HAP-1 (cell line): ENCODE measurements around the gene PTPN3.
"Not testable (repeated sequence)": the region's sequence is repeated elsewhere in the genome, so short reads cannot be mapped to it uniquely, and the experiment has no call there.

Experiments used
- DNase-seq, 2 experiments: peaks; one replicate each; pipeline ENCODE4 v3.0.0-alpha.2; 2016 to 2020; ENCODE audit warnings: low spot score in 2 of 2
- H3K27me3 ChIP-seq: fragments of 250-450 bp; sonication (Bioruptor Pico); 2 replicates; pipeline ENCODE4 v1.5.1; 2020; ENCODE audit warnings: low read depth, mild to moderate bottlenecking, moderate library complexity
- H3K36me3 ChIP-seq: fragments of 250-450 bp; sonication (Bioruptor Pico); replicated peaks from 2 replicates; pipeline ENCODE4 v1.5.1; 2020; ENCODE audit warnings: mild to moderate bottlenecking
- H3K4me1 ChIP-seq: fragments of 250-450 bp; sonication (Bioruptor Pico); 2 replicates; pipeline ENCODE4 v1.5.1; 2020; ENCODE audit warnings: mild to moderate bottlenecking
- H3K4me3 ChIP-seq: fragments of 250-450 bp; sonication (Bioruptor Pico); 2 replicates; pipeline ENCODE4 v1.5.1; 2020; ENCODE audit warnings: mild to moderate bottlenecking, moderate library complexity
- H3K9me3 ChIP-seq: fragments of 250-450 bp; sonication (Bioruptor Pico); 2 replicates; pipeline ENCODE4 v1.5.1; 2020; ENCODE audit warnings: mild to moderate bottlenecking, moderate library complexity
- in situ Hi-C: fragments of 300-500 bp; cut with MboI; formaldehyde crosslinking; loops from 3 replicates; pipeline ENCODE4 v1.14.3; 2020; ENCODE audit warnings: low sequenced_read_pairs, inconsistent platforms, mixed read lengths

Gene PTPN3

GRCh38 chr9:109518621-109519335 is 20.7 kb upstream of the PTPN3 start:
- Histone ChIP-seq H3K9me3 (no peaks in the 10 kb centered on the region), H3K27me3 (peaks cover 3% of the 10 kb centered on the region; the same call in 1 of the 2 replicates), H3K36me3 (no peaks in the 10 kb centered on the region), H3K4me1 (no peaks in the 10 kb centered on the region), H3K4me3 (no peak overlapping the region)
- DNase-seq: no peak
- in situ Hi-C loops: no loop called here

- Histone ChIP-seq H3K4me3 (no peak overlapping the region), H3K9me3 (no peaks in the 10 kb centered on the region), H3K4me1 (no peaks in the 10 kb centered on the region), H3K27me3 (peaks cover 3% of the 10 kb centered on the region; the same call in 1 of the 2 replicates), H3K36me3 (no peaks in the 10 kb centered on the region)
- in situ Hi-C loops: no loop called here
- DNase-seq: no peak
Measured at GRCh38 chr9:109517901-109518377, 19.8 kb upstream of the PTPN3 start.

GRCh38 chr9:109513871-109514270 is 15.8 kb upstream of the PTPN3 start:
- no peak for DNase-seq
- Histone ChIP-seq H3K4me3 (no peak overlapping the region), H3K27me3 (peaks cover 3% of the 10 kb centered on the region; the same call in 1 of the 2 replicates), H3K9me3 (no peaks in the 10 kb centered on the region), H3K4me1 (no peaks in the 10 kb centered on the region), H3K36me3 (no peaks in the 10 kb centered on the region)
- in situ Hi-C loops: no loop called here

GRCh38 chr9:109512170-109512756 is 14.2 kb upstream of the PTPN3 start:
- peaks cover under 1% of the 10 kb centered on the region; the same call in 1 of the 2 replicates for H3K27me3 ChIP-seq
- H3K36me3 ChIP-seq: no peaks in the 10 kb centered on the region
- DNase-seq: no peak
- H3K9me3 ChIP-seq: no peaks in the 10 kb centered on the region
- no peak overlapping the region for H3K4me3 ChIP-seq
- H3K4me1 ChIP-seq: no peaks in the 10 kb centered on the region
- in situ Hi-C loops: no loop called here

GRCh38 chr9:109510506-109510905 is 12.4 kb upstream of the PTPN3 start:
- Histone ChIP-seq H3K4me1 (no peaks in the 10 kb centered on the region), H3K4me3 (no peak overlapping the region), H3K27me3 (no peaks in the 10 kb centered on the region), H3K9me3 (no peaks in the 10 kb centered on the region), H3K36me3 (no peaks in the 10 kb centered on the region)
- in situ Hi-C loops: no loop called here
- no peak for DNase-seq

- H3K27me3 ChIP-seq, DNase-seq, H3K4me1 ChIP-seq, H3K36me3 ChIP-seq, in situ Hi-C loops, H3K9me3 ChIP-seq, H3K4me3 ChIP-seq: not testable (repeated sequence)
Measured at GRCh38 chr9:109510042-109510441, 11.9 kb upstream of the PTPN3 start.

- no peaks in the 10 kb centered on the region for H3K9me3 ChIP-seq
- DNase-seq: no peak
- H3K36me3 ChIP-seq: no peaks in the 10 kb centered on the region
- in situ Hi-C loops: no loop called here
- H3K4me3 ChIP-seq: no peak overlapping the region
- H3K4me1 ChIP-seq: no peaks in the 10 kb centered on the region
- 0 out of 2 replicates have a peak, but pooled peaks cover 2% of the 10 kb centered on the region for H3K27me3 ChIP-seq
Measured at GRCh38 chr9:109509611-109510010, 11.5 kb upstream of the PTPN3 start.

GRCh38 chr9:109507421-109507838 is 9.3 kb upstream of the PTPN3 start:
- no peak for DNase-seq
- Histone ChIP-seq H3K27me3 (peaks cover 2% of the 10 kb centered on the region; the same call in 1 of the 2 replicates), H3K4me3 (no peak overlapping the region), H3K9me3 (no peaks in the 10 kb centered on the region), H3K4me1 (no peaks in the 10 kb centered on the region), H3K36me3 (no peaks in the 10 kb centered on the region)
- in situ Hi-C loops: no loop called here

GRCh38 chr9:109506097-109506712 is 8.1 kb upstream of the PTPN3 start:
- in situ Hi-C loops: no loop called here
- no peaks in the 10 kb centered on the region for H3K4me1 ChIP-seq
- H3K9me3 ChIP-seq: no peaks in the 10 kb centered on the region
- no peak overlapping the region for H3K4me3 ChIP-seq
- no peaks in the 10 kb centered on the region for H3K36me3 ChIP-seq
- H3K27me3 ChIP-seq: peaks cover 4% of the 10 kb centered on the region; the same call in 1 of the 2 replicates
- no peak for DNase-seq

- in situ Hi-C loops: no loop called here
- no peak for DNase-seq
- Histone ChIP-seq H3K4me3 (no peak overlapping the region), H3K36me3 (no peaks in the 10 kb centered on the region), H3K9me3 (no peaks in the 10 kb centered on the region), H3K27me3 (peaks cover 13% of the 10 kb centered on the region; the same call in 1 of the 2 replicates), H3K4me1 (no peaks in the 10 kb centered on the region)
Measured at GRCh38 chr9:109504689-109505088, 6.6 kb upstream of the PTPN3 start.

GRCh38 chr9:109500421-109500974 is 2.4 kb upstream of the PTPN3 start:
- DNase-seq: no peak
- Histone ChIP-seq H3K4me1 (peaks cover 4% of the 10 kb centered on the region), H3K27me3 (peaks cover 33% of the 10 kb centered on the region; the same call in 1 of the 2 replicates), H3K36me3 (no peaks in the 10 kb centered on the region), H3K9me3 (no peaks in the 10 kb centered on the region), H3K4me3 (no peak overlapping the region)
- in situ Hi-C loops: no loop called here

GRCh38 chr9:109499631-109500410 is 1.7 kb upstream of the PTPN3 start:
- DNase-seq: peak; percentile 49 to 88
- in situ Hi-C loops: no loop called here
- peaks cover 31% of the 10 kb centered on the region; the same call in 1 of the 2 replicates for H3K27me3 ChIP-seq

GRCh38 chr9:109499093-109499630 is 1.1 kb upstream of the PTPN3 start:
- no peaks in the 10 kb centered on the region for H3K36me3 ChIP-seq
- in situ Hi-C loops: no loop called here
- no peak for DNase-seq
- H3K4me3 ChIP-seq: peak overlapping the region; percentile 23
- no peaks in the 10 kb centered on the region for H3K9me3 ChIP-seq
- H3K4me1 ChIP-seq: peaks cover 4% of the 10 kb centered on the region
- H3K27me3 ChIP-seq: peaks cover 31% of the 10 kb centered on the region; the same call in 1 of the 2 replicates

More at GRCh38 chr9:109499631-109500410, 1.7 kb upstream of the PTPN3 start:
- no peaks in the 10 kb centered on the region for H3K36me3 ChIP-seq
- H3K4me3 ChIP-seq: peak overlapping the region; percentile 23
- H3K4me1 ChIP-seq: peaks cover 4% of the 10 kb centered on the region
- no peaks in the 10 kb centered on the region for H3K9me3 ChIP-seq
